ENCODE results near the gene MRE11.

MRE11 gene

GRCh38 chr11:94417386-94417987 lies 76.2 kb downstream of the MRE11 start:
- no peak overlapping the region for H3K4me3 ChIP-seq (ENCODE audit: low read depth, low read length)
- TF ChIP-seq, protein P1, sequence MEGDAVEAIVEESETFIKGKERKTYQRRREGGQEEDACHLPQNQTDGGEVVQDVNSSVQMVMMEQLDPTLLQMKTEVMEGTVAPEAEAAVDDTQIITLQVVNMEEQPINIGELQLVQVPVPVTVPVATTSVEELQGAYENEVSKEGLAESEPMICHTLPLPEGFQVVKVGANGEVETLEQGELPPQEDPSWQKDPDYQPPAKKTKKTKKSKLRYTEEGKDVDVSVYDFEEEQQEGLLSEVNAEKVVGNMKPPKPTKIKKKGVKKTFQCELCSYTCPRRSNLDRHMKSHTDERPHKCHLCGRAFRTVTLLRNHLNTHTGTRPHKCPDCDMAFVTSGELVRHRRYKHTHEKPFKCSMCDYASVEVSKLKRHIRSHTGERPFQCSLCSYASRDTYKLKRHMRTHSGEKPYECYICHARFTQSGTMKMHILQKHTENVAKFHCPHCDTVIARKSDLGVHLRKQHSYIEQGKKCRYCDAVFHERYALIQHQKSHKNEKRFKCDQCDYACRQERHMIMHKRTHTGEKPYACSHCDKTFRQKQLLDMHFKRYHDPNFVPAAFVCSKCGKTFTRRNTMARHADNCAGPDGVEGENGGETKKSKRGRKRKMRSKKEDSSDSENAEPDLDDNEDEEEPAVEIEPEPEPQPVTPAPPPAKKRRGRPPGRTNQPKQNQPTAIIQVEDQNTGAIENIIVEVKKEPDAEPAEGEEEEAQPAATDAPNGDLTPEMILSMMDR (IDR thresholded peaks at IDR 0.05; ENCODE audit: low read depth, low read length), result peak; percentile 70
- DNase-seq (ENCODE audit: low read depth, low spot score), result peak; percentile 63
- in situ Hi-C loops (cut with HindIII; ENCODE audit: low sequenced_read_pairs), result no loop called here

DNA sequence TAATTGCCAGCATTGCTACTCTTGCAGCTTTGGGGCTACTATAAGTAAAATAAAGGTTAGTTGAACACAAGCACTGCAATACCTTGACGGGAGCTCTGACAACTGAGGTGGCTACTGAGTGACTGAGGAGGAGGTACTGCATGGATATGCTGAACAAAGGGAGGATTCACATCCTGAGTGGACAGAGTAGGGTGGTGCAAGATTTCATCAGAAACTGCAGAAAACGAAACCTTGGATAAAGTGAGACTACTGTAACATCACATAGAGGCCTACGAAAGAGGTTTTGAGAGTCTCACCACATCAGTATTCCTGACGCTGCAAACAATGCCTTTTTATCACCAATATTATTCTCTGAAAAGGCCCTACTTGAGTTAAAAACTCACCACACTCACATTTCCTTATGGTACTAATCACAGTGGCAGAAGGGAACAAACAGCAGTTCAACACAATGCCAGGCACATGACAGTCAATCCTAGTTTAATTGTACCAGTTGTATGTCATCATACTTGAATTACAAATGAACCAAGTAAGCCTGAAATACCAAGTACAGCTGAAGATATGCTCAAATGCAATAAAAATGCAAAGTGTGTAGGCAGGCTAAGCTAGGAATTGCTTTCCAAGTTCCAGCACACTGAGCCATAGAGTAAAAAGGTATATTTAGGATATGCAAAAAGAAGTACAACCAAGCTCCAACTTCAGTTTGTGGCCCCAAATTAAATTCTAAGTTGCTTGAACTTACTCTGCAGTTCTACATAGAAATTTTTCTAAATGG lies 88.4 kb downstream of the MRE11 start:
- TF ChIP-seq, protein P1 (IDR thresholded peaks at IDR 0.05; ENCODE audit: low read depth, low read length), result no peak
- in situ Hi-C loops (cut with HindIII; ENCODE audit: low sequenced_read_pairs), result no loop called here
- no peak overlapping the region for H3K4me3 ChIP-seq (ENCODE audit: low read depth, low read length)
- no peak for DNase-seq (ENCODE audit: low read depth, low spot score)

- in situ Hi-C loops (cut with HindIII; ENCODE audit: low sequenced_read_pairs), result no loop called here
- no peak for DNase-seq (ENCODE audit: low read depth, low spot score)
- H3K4me3 ChIP-seq (ENCODE audit: low read depth, low read length), result no peak overlapping the region
- TF ChIP-seq, protein P1 (IDR thresholded peaks at IDR 0.05; ENCODE audit: low read depth, low read length), result no peak
Observed at GRCh38 chr11:94402355-94402754, 91.3 kb downstream of the MRE11 start.

GRCh38 chr11:94401773-94402265 lies 91.8 kb downstream of the MRE11 start:
- no peak for DNase-seq (ENCODE audit: low read depth, low spot score)
- H3K4me3 ChIP-seq (ENCODE audit: low read depth, low read length), result peak overlapping the region; percentile 40
- in situ Hi-C loops (cut with HindIII; ENCODE audit: low sequenced_read_pairs), result no loop called here
- TF ChIP-seq, protein P1 (IDR thresholded peaks at IDR 0.05; ENCODE audit: low read depth, low read length), result no peak

- peak; percentile 5 for DNase-seq (ENCODE audit: low read depth, low spot score)
- in situ Hi-C loops (cut with HindIII; ENCODE audit: low sequenced_read_pairs), result no loop called here
- TF ChIP-seq, protein P1 (IDR thresholded peaks at IDR 0.05; ENCODE audit: low read depth, low read length), result no peak
- H3K4me3 ChIP-seq (ENCODE audit: low read depth, low read length), result peak within 1 kb of the TSS; percentile 40
Observed at GRCh38 chr11:94400839-94401772, 92.5 kb downstream of the MRE11 start, which contains the start of gene GPR83. TSS of gene GPR83 (minus strand) at chr11:94401419. CDS start at chr11:94401247, 172 bp downstream.

- no peak overlapping the region for H3K4me3 ChIP-seq (ENCODE audit: low read depth, low read length)
- DNase-seq (ENCODE audit: low read depth, low spot score), result no peak
- in situ Hi-C loops (cut with HindIII; ENCODE audit: low sequenced_read_pairs), result no loop called here
- TF ChIP-seq, protein P1 (IDR thresholded peaks at IDR 0.05; ENCODE audit: low read depth, low read length), result no peak
Observed at GRCh38 chr11:94400457-94400838, 93.2 kb downstream of the MRE11 start.

Data from astrocyte of the spinal cord (primary cell).